SU-DHL-6 (cell line): ENCODE measurements around the gene ARMC8.

Source experiments
- CTCF ChIP-seq: fragments of 200-600 bp; sonication (generic); IDR thresholded peaks from one replicate; pipeline ENCODE4 v1.5.1; 2017; ENCODE audit warnings: antibody characterized with exemption, mild to moderate bottlenecking, low read length, moderate library complexity; ENCODE audit not compliant: insufficient read depth, poor library complexity, severe bottlenecking
- EZH2phosphoT487 ChIP-seq: fragments of 200-600 bp; sonication (generic), shearing (Covaris generic); conservative IDR thresholded peaks from 2 replicates; pipeline ENCODE4 v1.6.1; 2018; ENCODE audit warnings: mild to moderate bottlenecking, antibody characterized with exemption, low read length, moderate library complexity, mixed read lengths

GRCh38 chr3:138303474-138303873 is 116.4 kb downstream of the ARMC8 start:
- no peak for TF ChIP-seq CTCF
- no peak for TF ChIP-seq EZH2phosphoT487
